GM12891 (cell line): Measurements from ENCODE around the gene MELTF.

Experiments used
- PAX5 ChIP-seq: IDR thresholded peaks from 2 replicates; pipeline ENCODE4 v1.6.1; 2011; ENCODE audit warnings: low read length, moderate library complexity, mild to moderate bottlenecking; ENCODE audit not compliant: insufficient read depth, severe bottlenecking
- POLR2A ChIP-seq: IDR thresholded peaks from 2 replicates; pipeline ENCODE4 v1.6.1; 2011; ENCODE audit warnings: low read depth, low read length, control low read depth
- POLR2AphosphoS5 ChIP-seq: IDR thresholded peaks from 2 replicates; pipeline ENCODE4 v1.6.1; 2011; ENCODE audit warnings: low read depth, low read length, control low read depth
- POU2F2 ChIP-seq: IDR thresholded peaks from 2 replicates; pipeline ENCODE4 v1.6.1; 2011; ENCODE audit warnings: low read depth, mild to moderate bottlenecking, control low read depth, low read length, moderate library complexity
- SPI1 ChIP-seq: IDR thresholded peaks from 2 replicates; pipeline ENCODE4 v1.6.1; 2011; ENCODE audit warnings: low read depth, low read length, control low read depth
- TAF1 ChIP-seq: IDR thresholded peaks from 2 replicates; pipeline ENCODE4 v1.6.1; 2011; ENCODE audit warnings: low read depth, low read length, control low read depth

- no peak for TF ChIP-seq POLR2AphosphoS5
- no peak for TF ChIP-seq POLR2A
- TF ChIP-seq TAF1: no peak
- no peak for TF ChIP-seq PAX5
- TF ChIP-seq SPI1: no peak
- TF ChIP-seq POU2F2: no peak
Measured at GRCh38 chr3:196979545-196979944, 50.1 kb downstream of the MELTF start.
